OCI-LY7 (cell line): ENCODE measurements around the gene ZNF281. TPM values are rescaled to one million over a fixed set of nuclear protein-coding genes. Genes with fewer than 3 reads are reported as not detected.

ENCODE experiments used
- BruUV-seq: library from RNA; stranded (reverse); fragments of 400-500 nt; replicated peaks from 2 replicates; lab custom pipeline; 2021; lab: Mats Ljungman, UMichigan
- CTCF ChIA-PET: fragments of 300-600 bp; sonication (Branson Sonifier 250); formaldehyde crosslinking; loops from one replicate; lab custom pipeline; 2022; ENCODE audit warnings: antibody characterized with exemption; ENCODE audit not compliant: unreplicated experiment; lab: Charles Lee
- POLR2A ChIA-PET: fragments of 300-600 bp; sonication (Branson Sonifier 250); formaldehyde crosslinking; loops from one replicate; lab custom pipeline; 2022; ENCODE audit warnings: antibody characterized with exemption; lab: Charles Lee
- DNase-seq: peaks from one replicate; pipeline ENCODE4 v3.0.0-alpha.2; 2015; ENCODE audit warnings: low spot score
- H2AFZ ChIP-seq: fragments of 200-600 bp; sonication (generic), shearing (Covaris generic); 2 replicates; pipeline ENCODE4 v1.6.1; 2014; ENCODE audit warnings: mild to moderate bottlenecking, antibody characterized with exemption, low read length, moderate library complexity
- H3K27ac ChIP-seq: fragments of 200-600 bp; sonication (generic); 2 replicates; pipeline ENCODE4 v1.5.1; 2014; ENCODE audit warnings: mixed run types, low read depth, mild to moderate bottlenecking, moderate library complexity, low read length, inconsistent platforms; ENCODE audit not compliant: poor library complexity, severe bottlenecking
- H3K36me3 ChIP-seq: fragments of 200-600 bp; sonication (generic); 2 replicates; pipeline ENCODE4 v1.6.1; 2014; ENCODE audit warnings: mild to moderate bottlenecking, antibody characterized with exemption, low read length, moderate library complexity, mixed read lengths; ENCODE audit not compliant: insufficient read depth
- H3K4me1 ChIP-seq: fragments of 200-600 bp; sonication (generic); 2 replicates; pipeline ENCODE4 v1.5.1; 2014; ENCODE audit warnings: mild to moderate bottlenecking, low read length; ENCODE audit not compliant: insufficient read depth, poor library complexity, severe bottlenecking
- H3K4me2 ChIP-seq: fragments of 200-600 bp; sonication (generic); 2 replicates; pipeline ENCODE4 v1.6.1; 2014; ENCODE audit warnings: mild to moderate bottlenecking, low read length
- H3K4me3 ChIP-seq: fragments of 200-600 bp; sonication (generic); 2 replicates; pipeline ENCODE4 v1.5.1; 2014; ENCODE audit warnings: mild to moderate bottlenecking, low read depth, low read length; ENCODE audit not compliant: poor library complexity, severe bottlenecking
- H3K79me2 ChIP-seq: fragments of 200-600 bp; sonication (generic); 2 replicates; pipeline ENCODE4 v1.6.1; 2016; ENCODE audit warnings: low read depth, mild to moderate bottlenecking, low read length, moderate library complexity, mixed read lengths; ENCODE audit not compliant: insufficient read depth
- H3K9me2 ChIP-seq: fragments of 200-600 bp; sonication (generic); 2 replicates; pipeline ENCODE4 v1.6.1; 2016; ENCODE audit warnings: mild to moderate bottlenecking, low read length, mixed read lengths; ENCODE audit not compliant: insufficient read depth
- H3K9me3 ChIP-seq: fragments of 200-600 bp; sonication (generic); 2 replicates; pipeline ENCODE4 v1.6.1; 2014; ENCODE audit warnings: mild to moderate bottlenecking, mixed run types, low read length, mixed read lengths
- H4K20me1 ChIP-seq: fragments of 200-600 bp; sonication (generic); 2 replicates; pipeline ENCODE4 v1.6.1; 2014; ENCODE audit warnings: mild to moderate bottlenecking, antibody characterized with exemption, low read length, moderate library complexity, mixed read lengths; ENCODE audit not compliant: insufficient read depth
- EZH2phosphoT487 ChIP-seq: fragments of 200-600 bp; sonication (generic); IDR thresholded peaks from 2 replicates; pipeline ENCODE4 v1.6.1; 2018; ENCODE audit warnings: low read depth, borderline replicate concordance, mild to moderate bottlenecking, mixed run types, antibody characterized with exemption, low read length, moderate library complexity, mixed read lengths
- intact Hi-C: fragments of 100-400 bp; cut with micrococcal nuclease; formaldehyde crosslinking; loops from one replicate; pipeline ENCODE4 v1.10.0; 2022; ENCODE audit not compliant: unreplicated experiment
- total RNA-seq, 2 experiments: library from RNA; depleted of rRNA in 1 of 2; stranded (reverse); fragments of >200 nt in 1 of 2; shearing (Covaris generic) in 1 of 2; gene quantifications; 2 replicates each; pipeline ENCODE4 v1.2.3, GENCODE V29; 2014 to 2022
- TF ChIP-seq, protein P1 (sequence below): fragments of 200-600 bp; sonication (generic); conservative IDR thresholded peaks from 2 replicates; pipeline ENCODE4 v1.5.1; 2014; ENCODE audit warnings: mild to moderate bottlenecking, antibody characterized with exemption, low read length, moderate library complexity, mixed read lengths

ZNF281 gene
- total RNA-seq, 2 experiments from 2014 or later: 23.6 to 24.2 TPM

DNA sequence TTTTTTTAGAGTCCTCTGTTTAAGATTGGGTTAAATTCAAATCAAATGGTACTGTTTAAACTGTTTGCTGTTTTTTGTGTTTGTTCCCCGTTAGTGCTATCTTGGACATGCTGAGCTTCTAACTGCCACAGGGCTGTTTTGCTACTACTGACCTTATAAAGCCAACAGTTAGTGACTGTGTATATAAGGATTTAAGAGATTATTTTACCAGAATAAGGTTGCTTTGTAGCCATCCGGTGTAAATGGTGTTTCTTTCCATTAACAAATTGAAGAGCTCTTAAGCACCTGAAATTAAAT lies 37.0 kb downstream of the ZNF281 start:
- Histone ChIP-seq H3K79me2 (peaks cover 7% of the 10 kb centered on the region; the same call in 1 of the 2 replicates), H2AFZ (0 out of 2 replicates have a peak overlapping the region, but pooled peaks have one; percentile 89), H3K27ac (no peak overlapping the region), H3K9me2 (no peaks in the 10 kb centered on the region), H3K4me2 (peak overlapping the region; percentile 72), H4K20me1 (no peaks in the 10 kb centered on the region), H3K4me1 (peaks cover 76% of the 10 kb centered on the region), H3K9me3 (no peaks in the 10 kb centered on the region), H3K4me3 (peak overlapping the region; percentile 70), H3K36me3 (peaks cover 4% of the 10 kb centered on the region; the same call in 1 of the 2 replicates)
- ChIA-PET CTCF (interaction anchor here (1.0 to 1.4 kb wide), 2 partner anchors 10 to 18 kb away, joined by 3 to 4 read pairs; no protein-coding TSS in a partner anchor), POLR2A (interaction anchor here (0.5 to 3.1 kb wide), 15 partner anchors 8 to 490 kb away, joined by 3 to 43 read pairs (median 7); no protein-coding TSS in a partner anchor)
- no TSS peak for BruUV-seq
- no peak for DNase-seq
- no peak for TF ChIP-seq EZH2phosphoT487
- intact Hi-C loops: loop anchor here (10.0 kb wide), 1 partner anchor 218 kb away; no protein-coding TSS in a partner anchor

DNA sequence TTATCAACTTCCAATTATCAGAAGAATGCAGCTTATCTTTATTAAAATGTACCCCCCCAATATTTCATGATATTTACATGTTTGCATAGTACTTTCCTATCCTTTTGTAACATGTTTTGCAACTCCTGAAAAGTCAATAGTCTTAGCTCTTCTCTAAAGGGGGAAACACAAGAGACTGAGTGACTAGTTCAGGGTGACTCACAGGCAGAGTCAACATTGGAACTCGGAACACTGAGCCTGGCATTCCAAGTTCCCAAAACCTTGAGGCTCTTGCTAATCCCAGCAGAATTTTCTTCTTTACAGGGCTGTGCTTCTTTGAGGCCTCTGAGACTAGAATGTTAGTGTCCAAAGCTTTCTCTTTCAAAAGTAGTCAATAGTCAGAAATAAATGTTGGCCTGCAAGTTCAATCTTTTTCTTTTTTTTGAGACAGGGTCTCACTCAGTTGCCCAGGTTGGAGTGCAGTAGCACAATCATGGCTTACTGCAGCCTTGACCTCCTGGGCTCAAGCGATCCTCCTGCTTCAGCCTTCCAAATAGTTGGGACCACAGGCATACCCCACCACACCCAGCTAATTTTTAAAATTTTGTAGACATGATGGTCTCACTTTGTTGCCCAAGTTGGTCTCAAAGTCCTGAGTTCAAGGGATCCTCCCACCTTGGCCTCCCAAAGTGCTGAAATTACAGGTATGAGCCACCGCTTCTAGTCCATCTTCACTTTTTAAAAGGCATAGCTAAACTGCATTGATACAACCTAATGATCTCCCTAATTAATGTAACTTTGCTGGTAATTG lies 37.5 kb downstream of the ZNF281 start:
- BruUV-seq: no TSS peak
- H3K79me2 ChIP-seq: peaks cover 7% of the 10 kb centered on the region; the same call in 1 of the 2 replicates
- CTCF ChIA-PET: interaction anchor here (1.4 kb wide), 1 partner anchor 17 kb away, joined by 4 read pairs; no protein-coding TSS in a partner anchor
- H3K9me3 ChIP-seq: no peaks in the 10 kb centered on the region
- peak overlapping the region; percentile 72 for H3K4me2 ChIP-seq
- DNase-seq: no peak
- no peak for TF ChIP-seq EZH2phosphoT487
- TF ChIP-seq, protein P1, sequence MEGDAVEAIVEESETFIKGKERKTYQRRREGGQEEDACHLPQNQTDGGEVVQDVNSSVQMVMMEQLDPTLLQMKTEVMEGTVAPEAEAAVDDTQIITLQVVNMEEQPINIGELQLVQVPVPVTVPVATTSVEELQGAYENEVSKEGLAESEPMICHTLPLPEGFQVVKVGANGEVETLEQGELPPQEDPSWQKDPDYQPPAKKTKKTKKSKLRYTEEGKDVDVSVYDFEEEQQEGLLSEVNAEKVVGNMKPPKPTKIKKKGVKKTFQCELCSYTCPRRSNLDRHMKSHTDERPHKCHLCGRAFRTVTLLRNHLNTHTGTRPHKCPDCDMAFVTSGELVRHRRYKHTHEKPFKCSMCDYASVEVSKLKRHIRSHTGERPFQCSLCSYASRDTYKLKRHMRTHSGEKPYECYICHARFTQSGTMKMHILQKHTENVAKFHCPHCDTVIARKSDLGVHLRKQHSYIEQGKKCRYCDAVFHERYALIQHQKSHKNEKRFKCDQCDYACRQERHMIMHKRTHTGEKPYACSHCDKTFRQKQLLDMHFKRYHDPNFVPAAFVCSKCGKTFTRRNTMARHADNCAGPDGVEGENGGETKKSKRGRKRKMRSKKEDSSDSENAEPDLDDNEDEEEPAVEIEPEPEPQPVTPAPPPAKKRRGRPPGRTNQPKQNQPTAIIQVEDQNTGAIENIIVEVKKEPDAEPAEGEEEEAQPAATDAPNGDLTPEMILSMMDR: no peak
- H3K27ac ChIP-seq: no peak overlapping the region
- POLR2A ChIA-PET: interaction anchor here (0.5 to 3.1 kb wide), 16 partner anchors 9 to 491 kb away, joined by 3 to 43 read pairs (median 4); no protein-coding TSS in a partner anchor
- intact Hi-C loops: loop anchor here (10.0 kb wide), 1 partner anchor 217 kb away; no protein-coding TSS in a partner anchor
- peaks cover 72% of the 10 kb centered on the region for H3K4me1 ChIP-seq
- peak overlapping the region; percentile 70 for H3K4me3 ChIP-seq
- H4K20me1 ChIP-seq: no peaks in the 10 kb centered on the region
- no peaks in the 10 kb centered on the region for H3K9me2 ChIP-seq
- H2AFZ ChIP-seq: no peak overlapping the region
- H3K36me3 ChIP-seq: peaks cover 4% of the 10 kb centered on the region

DNA sequence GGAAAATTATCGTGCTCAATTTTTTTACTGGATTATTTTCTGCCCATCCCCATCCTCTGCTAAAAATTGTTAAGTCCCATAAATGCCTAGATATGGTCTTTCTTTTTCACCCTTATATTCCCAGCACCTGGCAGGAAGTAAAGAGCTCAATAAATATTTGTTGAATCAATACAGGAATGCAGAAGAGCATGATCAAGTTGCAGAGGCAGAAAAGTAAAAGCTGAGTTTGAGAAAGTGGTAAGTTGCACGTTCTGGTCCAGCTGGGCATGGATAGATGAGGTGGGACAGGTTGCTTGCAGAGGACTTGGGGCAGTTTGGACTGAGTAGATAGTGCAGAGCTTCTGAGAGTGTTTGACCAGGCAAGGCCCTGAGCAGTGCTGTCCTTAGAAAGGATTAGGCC lies 40.1 kb downstream of the ZNF281 start:
- no peak overlapping the region for H3K4me2 ChIP-seq
- no peak overlapping the region for H2AFZ ChIP-seq
- POLR2A ChIA-PET: interaction anchor here (0.7 to 3.8 kb wide), 7 partner anchors 9 to 98 kb away, joined by 3 to 32 read pairs (median 4); no protein-coding TSS in a partner anchor
- no peaks in the 10 kb centered on the region for H3K9me3 ChIP-seq
- H3K9me2 ChIP-seq: no peaks in the 10 kb centered on the region
- no peaks in the 10 kb centered on the region for H4K20me1 ChIP-seq
- peaks cover 7% of the 10 kb centered on the region; the same call in 1 of the 2 replicates for H3K79me2 ChIP-seq
- peaks cover 56% of the 10 kb centered on the region for H3K4me1 ChIP-seq
- TF ChIP-seq EZH2phosphoT487: no peak
- TF ChIP-seq, protein P1: no peak
- H3K36me3 ChIP-seq: peaks cover 10% of the 10 kb centered on the region
- DNase-seq: no peak
- intact Hi-C loops: loop anchor here (10.0 kb wide), 1 partner anchor 215 kb away; no protein-coding TSS in a partner anchor
- no TSS peak for BruUV-seq
- no peak overlapping the region for H3K27ac ChIP-seq
- H3K4me3 ChIP-seq: no peak overlapping the region
- CTCF ChIA-PET: interaction anchor here (0.6 kb wide), 1 partner anchor 38 kb away, joined by 3 read pairs; no protein-coding TSS in a partner anchor
